ENCODE measurements around the gene GP1BB. TPM values are rescaled to one million over a fixed set of nuclear protein-coding genes. Genes with fewer than 3 reads are reported as not detected.

The GP1BB gene
- total RNA-seq, 1 donor from 2014 or later = 34.1 TPM

DNA sequence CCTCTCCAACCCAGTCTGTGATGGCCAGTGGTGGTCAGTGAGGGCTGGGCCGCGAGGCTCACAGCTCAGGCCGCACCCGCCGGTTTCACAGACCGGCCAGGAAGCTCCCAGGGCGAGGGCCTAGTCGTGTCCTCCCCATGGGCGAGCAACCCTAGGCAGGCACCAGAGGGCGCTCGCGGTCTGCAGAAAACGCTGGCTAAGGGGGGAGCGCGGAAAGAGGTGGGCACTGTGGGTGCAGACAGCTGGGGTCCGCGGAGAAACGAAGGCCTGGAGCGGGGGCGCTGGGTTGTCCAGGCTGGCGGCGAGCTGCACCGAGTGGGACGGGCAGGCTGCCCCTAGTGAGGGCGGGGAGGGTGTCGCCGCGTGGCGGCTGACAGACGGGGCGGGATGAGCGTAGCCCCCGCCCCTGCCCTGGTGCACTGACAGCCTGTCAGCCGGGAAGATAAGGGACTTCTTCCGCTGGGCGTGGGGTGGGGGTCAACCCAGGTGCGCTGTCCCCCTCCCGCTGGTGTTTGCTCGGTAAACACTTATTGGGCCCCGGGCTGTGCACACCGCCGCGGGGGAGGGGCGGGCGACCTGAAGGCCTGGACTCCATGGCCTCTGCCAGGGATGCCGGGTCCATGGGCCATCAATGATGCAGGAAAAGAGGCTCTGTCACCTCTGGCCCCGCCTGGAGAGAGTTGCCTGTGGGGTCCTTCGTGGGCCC is 7.5 kb downstream of the GP1BB start:
- Mint-ChIP-seq H3K36me3 (ENCODE audit: unreplicated experiment) (no peaks in the 10 kb centered on the region), H3K27ac (ENCODE audit: unreplicated experiment) (no peak overlapping the region), H3K9me3 (ENCODE audit: unreplicated experiment) (no peaks in the 10 kb centered on the region), H3K4me1 (ENCODE audit: unreplicated experiment) (peaks cover 6% of the 10 kb centered on the region), H3K4me3 (ENCODE audit: unreplicated experiment) (peak overlapping the region; percentile 72), H3K27me3 (ENCODE audit: unreplicated experiment) (no peaks in the 10 kb centered on the region)
- TF ChIP-seq, protein P1, sequence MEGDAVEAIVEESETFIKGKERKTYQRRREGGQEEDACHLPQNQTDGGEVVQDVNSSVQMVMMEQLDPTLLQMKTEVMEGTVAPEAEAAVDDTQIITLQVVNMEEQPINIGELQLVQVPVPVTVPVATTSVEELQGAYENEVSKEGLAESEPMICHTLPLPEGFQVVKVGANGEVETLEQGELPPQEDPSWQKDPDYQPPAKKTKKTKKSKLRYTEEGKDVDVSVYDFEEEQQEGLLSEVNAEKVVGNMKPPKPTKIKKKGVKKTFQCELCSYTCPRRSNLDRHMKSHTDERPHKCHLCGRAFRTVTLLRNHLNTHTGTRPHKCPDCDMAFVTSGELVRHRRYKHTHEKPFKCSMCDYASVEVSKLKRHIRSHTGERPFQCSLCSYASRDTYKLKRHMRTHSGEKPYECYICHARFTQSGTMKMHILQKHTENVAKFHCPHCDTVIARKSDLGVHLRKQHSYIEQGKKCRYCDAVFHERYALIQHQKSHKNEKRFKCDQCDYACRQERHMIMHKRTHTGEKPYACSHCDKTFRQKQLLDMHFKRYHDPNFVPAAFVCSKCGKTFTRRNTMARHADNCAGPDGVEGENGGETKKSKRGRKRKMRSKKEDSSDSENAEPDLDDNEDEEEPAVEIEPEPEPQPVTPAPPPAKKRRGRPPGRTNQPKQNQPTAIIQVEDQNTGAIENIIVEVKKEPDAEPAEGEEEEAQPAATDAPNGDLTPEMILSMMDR (IDR thresholded peaks at IDR 0.05) = peak; percentile 99
- peak; percentile 96 for DNase-seq (ENCODE audit: extremely low spot score, unreplicated experiment)

DNA sequence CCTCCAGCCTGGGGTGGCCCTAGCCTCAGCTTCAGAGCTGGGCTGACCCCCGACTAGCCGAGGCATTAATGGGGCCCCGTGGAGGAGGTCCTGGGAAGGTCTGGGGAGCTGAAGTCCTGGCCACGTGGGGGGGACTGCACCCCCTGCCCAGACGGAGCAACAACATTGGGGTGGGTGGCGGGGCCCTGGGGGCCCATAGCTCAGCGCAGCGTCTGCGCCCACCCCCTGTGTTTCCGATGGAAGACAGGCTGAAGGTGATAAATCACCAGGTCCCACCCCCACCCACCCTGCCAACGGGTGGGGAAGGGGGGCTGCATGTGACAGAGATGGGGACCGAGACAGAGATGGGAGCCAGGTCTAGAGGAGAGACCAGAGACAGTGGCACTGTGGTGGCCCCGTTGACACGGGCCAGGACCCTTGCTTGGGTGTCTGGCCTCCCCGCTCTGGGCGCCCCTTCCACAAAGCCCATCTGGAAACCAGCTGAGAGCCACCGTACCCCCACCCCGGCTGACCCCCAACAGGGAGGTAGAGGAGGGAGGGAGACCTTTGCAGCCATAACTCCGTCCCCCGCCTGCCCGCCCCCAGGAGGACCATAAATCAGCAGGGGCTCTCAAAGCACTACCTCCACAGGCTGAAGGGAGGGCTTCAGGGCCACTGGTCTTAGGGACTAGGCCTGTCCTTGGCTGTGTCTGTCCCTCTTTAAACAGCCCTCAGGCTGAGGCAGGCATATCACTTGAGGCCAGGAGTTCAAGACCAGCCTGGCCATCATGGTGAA is 8.2 kb downstream of the GP1BB start:
- no peaks in the 10 kb centered on the region for H3K9me3 Mint-ChIP-seq (ENCODE audit: unreplicated experiment)
- H3K4me1 Mint-ChIP-seq (ENCODE audit: unreplicated experiment) = peaks cover 6% of the 10 kb centered on the region
- no peak for DNase-seq (ENCODE audit: extremely low spot score, unreplicated experiment)
- no peak overlapping the region for H3K27ac Mint-ChIP-seq (ENCODE audit: unreplicated experiment)
- no peak overlapping the region for H3K4me3 Mint-ChIP-seq (ENCODE audit: unreplicated experiment)
- no peaks in the 10 kb centered on the region for H3K27me3 Mint-ChIP-seq (ENCODE audit: unreplicated experiment)
- no peaks in the 10 kb centered on the region for H3K36me3 Mint-ChIP-seq (ENCODE audit: unreplicated experiment)
- TF ChIP-seq, protein P1 (IDR thresholded peaks at IDR 0.05) = no peak

DNA sequence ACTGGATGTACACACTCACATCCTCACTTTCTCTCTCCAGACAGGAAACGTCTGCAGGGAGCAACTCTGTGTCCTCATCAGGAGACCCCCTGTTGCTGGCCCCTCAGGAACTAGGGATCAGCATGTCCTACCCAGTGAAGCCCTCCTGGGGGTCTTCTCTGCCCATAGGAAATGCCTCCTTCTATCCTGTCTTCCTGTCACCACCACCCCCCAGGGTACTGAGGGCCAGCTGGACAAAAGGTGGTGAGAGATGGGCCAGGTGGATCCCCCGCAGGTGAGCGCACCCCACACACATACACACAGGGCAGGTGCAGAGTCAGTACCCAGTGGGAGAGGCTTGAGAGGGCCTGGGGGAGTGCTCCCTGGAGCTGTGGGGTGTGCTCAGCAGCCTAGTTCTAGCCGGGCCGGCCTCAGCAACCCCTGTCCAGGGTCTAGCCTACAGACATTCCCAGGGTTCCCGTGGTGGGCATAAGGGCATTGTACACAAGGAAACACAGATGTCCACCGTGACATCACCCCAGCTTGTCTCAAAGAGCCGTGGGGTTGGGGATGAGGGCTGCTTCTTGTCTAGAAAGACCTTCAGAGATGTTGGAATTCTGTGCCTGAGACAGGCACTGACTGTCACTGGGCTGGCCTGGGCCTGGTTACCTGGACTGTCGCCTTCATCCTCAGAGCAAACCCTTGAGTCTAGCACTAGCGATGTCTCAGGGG is 9.2 kb downstream of the GP1BB start:
- no peaks in the 10 kb centered on the region for H3K9me3 Mint-ChIP-seq (ENCODE audit: unreplicated experiment)
- no peaks in the 10 kb centered on the region for H3K27me3 Mint-ChIP-seq (ENCODE audit: unreplicated experiment)
- H3K4me3 Mint-ChIP-seq (ENCODE audit: unreplicated experiment) = no peak overlapping the region
- peaks cover 6% of the 10 kb centered on the region for H3K4me1 Mint-ChIP-seq (ENCODE audit: unreplicated experiment)
- no peak overlapping the region for H3K27ac Mint-ChIP-seq (ENCODE audit: unreplicated experiment)
- no peak for DNase-seq (ENCODE audit: extremely low spot score, unreplicated experiment)
- H3K36me3 Mint-ChIP-seq (ENCODE audit: unreplicated experiment) = no peaks in the 10 kb centered on the region
- TF ChIP-seq, protein P1 (IDR thresholded peaks at IDR 0.05) = no peak

DNA sequence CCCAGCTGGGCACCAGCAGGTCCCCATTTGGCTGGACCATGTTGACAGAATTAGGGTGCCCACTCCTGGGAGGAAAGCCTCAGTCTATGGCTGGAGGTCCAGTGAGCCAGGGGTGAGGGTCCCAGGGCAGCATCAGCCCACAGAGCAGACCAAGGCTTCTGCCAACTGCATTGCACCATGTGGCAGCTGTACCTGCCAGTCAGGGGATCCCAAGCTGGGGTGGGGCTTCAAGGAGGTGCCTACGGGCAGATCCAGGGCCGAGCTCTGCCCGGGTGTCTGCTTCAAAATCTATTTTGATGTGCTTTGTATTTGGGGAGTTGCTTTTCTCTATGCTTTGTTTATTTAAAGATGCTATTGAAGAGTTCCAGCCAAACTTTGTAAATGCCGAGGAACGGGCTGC is 10.4 kb downstream of the GP1BB start:
- Mint-ChIP-seq H3K4me3 (ENCODE audit: unreplicated experiment) (no peak overlapping the region), H3K9me3 (ENCODE audit: unreplicated experiment) (no peaks in the 10 kb centered on the region), H3K27ac (ENCODE audit: unreplicated experiment) (no peak overlapping the region), H3K36me3 (ENCODE audit: unreplicated experiment) (no peaks in the 10 kb centered on the region), H3K4me1 (ENCODE audit: unreplicated experiment) (peaks cover 6% of the 10 kb centered on the region), H3K27me3 (ENCODE audit: unreplicated experiment) (no peaks in the 10 kb centered on the region)
- DNase-seq (ENCODE audit: extremely low spot score, unreplicated experiment) = no peak
- TF ChIP-seq, protein P1 (IDR thresholded peaks at IDR 0.05) = no peak

DNA sequence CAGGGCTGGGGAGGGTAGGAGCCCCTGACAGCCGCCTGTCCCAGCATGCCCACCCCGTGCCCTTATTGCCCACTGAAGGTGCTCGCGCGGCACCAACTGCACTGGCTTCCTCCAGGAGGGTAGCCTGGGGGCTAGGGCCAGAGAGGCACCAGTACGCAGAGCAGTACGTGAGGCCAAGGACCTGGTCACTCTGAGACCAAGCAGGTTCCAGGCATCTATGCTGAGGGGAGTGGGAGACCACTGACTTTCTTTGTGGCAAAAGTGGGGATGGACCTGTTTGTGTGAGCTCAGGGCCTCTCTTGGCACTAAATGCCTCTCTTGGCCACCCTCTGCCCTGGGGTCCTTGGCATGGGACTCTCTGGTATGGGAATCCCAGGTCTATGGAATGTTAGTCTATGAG is 10.8 kb downstream of the GP1BB start:
- TF ChIP-seq, protein P1 (IDR thresholded peaks at IDR 0.05) = no peak
- no peaks in the 10 kb centered on the region for H3K36me3 Mint-ChIP-seq (ENCODE audit: unreplicated experiment)
- no peaks in the 10 kb centered on the region for H3K9me3 Mint-ChIP-seq (ENCODE audit: unreplicated experiment)
- DNase-seq (ENCODE audit: extremely low spot score, unreplicated experiment) = no peak
- no peak overlapping the region for H3K27ac Mint-ChIP-seq (ENCODE audit: unreplicated experiment)
- peaks cover 6% of the 10 kb centered on the region for H3K4me1 Mint-ChIP-seq (ENCODE audit: unreplicated experiment)
- no peak overlapping the region for H3K4me3 Mint-ChIP-seq (ENCODE audit: unreplicated experiment)
- no peaks in the 10 kb centered on the region for H3K27me3 Mint-ChIP-seq (ENCODE audit: unreplicated experiment)
